Liver (tissue), 9 donors: Measurements from ENCODE around the gene NCAM2. TPM values are rescaled to one million over a fixed set of nuclear protein-coding genes. Genes with fewer than 3 reads are reported as not detected.

Source experiments
- DNase-seq: peaks from one replicate; pipeline ENCODE4 v3.0.0-alpha.2; 2017; ENCODE audit warnings: low spot score
- H3K27ac ChIP-seq, 2 donors: one replicate each; pipeline ENCODE4 v1.7.0; 2013; ENCODE audit warnings: inconsistent platforms in 2 of 2, low read length in 2 of 2, control low read depth in 1 of 2, low read depth in 1 of 2, mild to moderate bottlenecking in 1 of 2
- H3K27me3 ChIP-seq, 4 donors: one replicate each; pipeline versions ENCODE4 v1.6.1 to v1.7.0; 2013; ENCODE audit warnings: low read length in 3 of 4, inconsistent platforms in 1 of 4, mild to moderate bottlenecking in 1 of 4, moderate library complexity in 1 of 4; ENCODE audit not compliant: control insufficient read depth in 4 of 4, insufficient read depth in 4 of 4
- H3K36me3 ChIP-seq, 4 donors: one replicate each; pipeline versions ENCODE4 v1.6.1 to v1.7.0; 2013; ENCODE audit warnings: low read length in 3 of 4, mild to moderate bottlenecking in 3 of 4, low read depth in 1 of 4, moderate library complexity in 1 of 4; ENCODE audit not compliant: control insufficient read depth in 4 of 4, insufficient read depth in 3 of 4
- H3K4me1 ChIP-seq, 4 donors: one replicate each; pipeline versions ENCODE4 v1.6.1 to v1.7.0; 2013; ENCODE audit warnings: low read length in 3 of 4, mild to moderate bottlenecking in 3 of 4, moderate library complexity in 1 of 4; ENCODE audit not compliant: control insufficient read depth in 4 of 4, insufficient read depth in 4 of 4
- H3K4me3 ChIP-seq, 3 donors: one replicate each; pipeline versions ENCODE4 v1.6.1 to v1.7.0; 2013; ENCODE audit warnings: low read length in 3 of 3, control low read depth in 1 of 3, low read depth in 1 of 3, mild to moderate bottlenecking in 1 of 3
- H3K9ac ChIP-seq, 2 donors: one replicate each; pipeline ENCODE4 v1.7.0; 2013; ENCODE audit warnings: low read length in 2 of 2, mild to moderate bottlenecking in 2 of 2, moderate library complexity in 2 of 2, control low read depth in 1 of 2, low read depth in 1 of 2
- H3K9me3 ChIP-seq, 4 donors: one replicate each; pipeline versions ENCODE4 v1.6.1 to v1.7.0; 2013; ENCODE audit warnings: low read length in 3 of 4; ENCODE audit not compliant: control insufficient read depth in 4 of 4
- EGR1 ChIP-seq, 2 donors: IDR thresholded peaks; 2 replicates each; pipeline ENCODE4 v1.6.1; 2016 to 2018; ENCODE audit warnings: antibody characterized with exemption in 2 of 2, low read depth in 2 of 2
- FOXA1 ChIP-seq: IDR thresholded peaks from 2 replicates; pipeline ENCODE4 v1.6.1; 2016; ENCODE audit warnings: antibody characterized with exemption
- FOXA2 ChIP-seq: IDR thresholded peaks from 2 replicates; pipeline ENCODE4 v1.6.1; 2016; ENCODE audit warnings: antibody characterized with exemption
- GABPA ChIP-seq, 2 donors: IDR thresholded peaks in 1 of 2; conservative IDR thresholded peaks in 1 of 2; 2 replicates each; pipeline ENCODE4 v1.6.1; 2016; ENCODE audit warnings: antibody characterized with exemption in 2 of 2, mild to moderate bottlenecking in 1 of 2, moderate library complexity in 1 of 2
- HNF4A ChIP-seq, 2 donors: conservative IDR thresholded peaks; 2 replicates each; pipeline ENCODE4 v1.6.1; 2016; ENCODE audit warnings: antibody characterized with exemption in 2 of 2, mild to moderate bottlenecking in 2 of 2
- HNF4G ChIP-seq: IDR thresholded peaks from 2 replicates; pipeline ENCODE4 v1.6.1; 2016; ENCODE audit warnings: antibody characterized with exemption
- JUND ChIP-seq, 2 donors: IDR thresholded peaks; 2 replicates each; pipeline ENCODE4 v1.6.1; 2016; ENCODE audit warnings: antibody characterized with exemption in 2 of 2
- NR2F2 ChIP-seq: IDR thresholded peaks from 2 replicates; pipeline ENCODE4 v1.6.1; 2016; ENCODE audit warnings: antibody characterized with exemption
- RAD21 ChIP-seq, 2 donors: IDR thresholded peaks; 2 replicates each; pipeline ENCODE4 v1.6.1; 2016; ENCODE audit warnings: antibody characterized with exemption in 2 of 2, mild to moderate bottlenecking in 2 of 2
- RXRA ChIP-seq, 2 donors: IDR thresholded peaks; 2 replicates each; pipeline ENCODE4 v1.6.1; 2017 to 2018; ENCODE audit warnings: antibody characterized with exemption in 2 of 2, mild to moderate bottlenecking in 1 of 2
- SP1 ChIP-seq: IDR thresholded peaks from 2 replicates; pipeline ENCODE4 v1.6.1; 2018; ENCODE audit warnings: antibody characterized with exemption, mild to moderate bottlenecking
- TAF1 ChIP-seq: conservative IDR thresholded peaks from 2 replicates; pipeline ENCODE4 v1.6.1; 2016; ENCODE audit warnings: antibody characterized with exemption, mild to moderate bottlenecking
- YY1 ChIP-seq: IDR thresholded peaks from 2 replicates; pipeline ENCODE4 v1.6.1; 2016; ENCODE audit warnings: antibody characterized with exemption, mild to moderate bottlenecking
- WGBS: extraction: QIAGEN DNeasy Blood & Tissue Kit; methylation state at CpG from one replicate; pipeline ENCODE4 v1.1.7; 2013; 5-methylcytosine and 5-hydroxymethylcytosine counted together
- polyA plus RNA-seq, 2 donors: library from polyadenylated mRNA; stranded (reverse) in 1 of 2; unstranded in 1 of 2; fragments of 200-250 nt in 1 of 2; fragments of >200 nt in 1 of 2; fragmentation: Nextera tagmentation in 1 of 2; extraction: Ambion mirVana in 1 of 2; gene quantifications; one replicate each; pipeline versions ENCODE4 v1.2.1 to v1.2.3, GENCODE V29; 2013 to 2015
- total RNA-seq, 2 donors: library from RNA; depleted of rRNA; stranded (reverse); fragments of >200 nt; gene quantifications; one replicate each; pipeline ENCODE4 v1.2.3, GENCODE V29; 2014
- TF ChIP-seq, protein P1 (sequence below): IDR thresholded peaks from 2 replicates; pipeline ENCODE4 v1.6.1; 2016; ENCODE audit warnings: antibody characterized with exemption, mild to moderate bottlenecking
- TF ChIP-seq, protein P2 (sequence below): IDR thresholded peaks from 2 replicates; pipeline ENCODE4 v1.6.1; 2016; ENCODE audit warnings: antibody characterized with exemption
- TF ChIP-seq, protein P3 (sequence below): IDR thresholded peaks from 2 replicates; pipeline ENCODE4 v1.6.1; 2016; ENCODE audit warnings: antibody characterized with exemption
- TF ChIP-seq, protein P4 (sequence below): IDR thresholded peaks from 2 replicates; pipeline ENCODE4 v1.6.1; 2016; ENCODE audit warnings: antibody characterized with exemption
- TF ChIP-seq, protein P5 (sequence below): fragments of 150-350 bp; IDR thresholded peaks from 2 replicates; pipeline ENCODE4 v1.5.1; 2017; ENCODE audit warnings: improper control_type of control experiment, low read depth, low read length; ENCODE audit not compliant: missing input control
- donor health status: healthy.
- donor health status: healthy.
- donor health status: healthy.
- donor health status: healthy.
- donor health status: healthy.

Gene NCAM2
- total and polyA plus RNA-seq, 4 donors = 0.06 to 0.51 (median 0.24) TPM

DNA sequence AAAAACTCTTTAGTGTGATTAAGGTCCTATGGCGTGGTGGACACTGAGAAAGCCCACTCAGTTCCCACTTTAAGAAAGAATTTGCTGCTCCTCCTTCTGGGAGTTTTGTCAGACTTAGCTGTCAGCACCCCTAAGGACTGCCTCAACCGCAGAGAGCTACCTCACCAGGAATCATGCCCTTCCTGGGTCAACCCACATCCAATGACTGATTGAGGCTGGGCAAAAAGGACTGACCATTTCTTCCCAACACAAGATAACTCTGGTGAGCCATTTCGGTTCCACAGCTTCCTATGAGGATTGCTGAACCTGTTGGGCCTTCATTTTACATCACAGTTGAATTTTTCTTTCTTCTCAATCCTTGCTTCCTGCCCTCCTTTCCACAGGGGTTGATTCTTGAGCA, 197.9 kb downstream of the NCAM2 start:
- Histone ChIP-seq H3K9me3 (no peaks in the 10 kb centered on the region), H3K4me1 (no peaks in the 10 kb centered on the region), H3K9ac (no peak overlapping the region), H3K36me3 (no peaks in the 10 kb centered on the region), H3K27me3 (no peaks in the 10 kb centered on the region), H3K4me3 (no peak overlapping the region), H3K27ac (no peak overlapping the region)
- 61% methylated on average over 3 of the region's 3 CpGs for WGBS
- DNase-seq = no peak
- TF ChIP-seq, protein P1, sequence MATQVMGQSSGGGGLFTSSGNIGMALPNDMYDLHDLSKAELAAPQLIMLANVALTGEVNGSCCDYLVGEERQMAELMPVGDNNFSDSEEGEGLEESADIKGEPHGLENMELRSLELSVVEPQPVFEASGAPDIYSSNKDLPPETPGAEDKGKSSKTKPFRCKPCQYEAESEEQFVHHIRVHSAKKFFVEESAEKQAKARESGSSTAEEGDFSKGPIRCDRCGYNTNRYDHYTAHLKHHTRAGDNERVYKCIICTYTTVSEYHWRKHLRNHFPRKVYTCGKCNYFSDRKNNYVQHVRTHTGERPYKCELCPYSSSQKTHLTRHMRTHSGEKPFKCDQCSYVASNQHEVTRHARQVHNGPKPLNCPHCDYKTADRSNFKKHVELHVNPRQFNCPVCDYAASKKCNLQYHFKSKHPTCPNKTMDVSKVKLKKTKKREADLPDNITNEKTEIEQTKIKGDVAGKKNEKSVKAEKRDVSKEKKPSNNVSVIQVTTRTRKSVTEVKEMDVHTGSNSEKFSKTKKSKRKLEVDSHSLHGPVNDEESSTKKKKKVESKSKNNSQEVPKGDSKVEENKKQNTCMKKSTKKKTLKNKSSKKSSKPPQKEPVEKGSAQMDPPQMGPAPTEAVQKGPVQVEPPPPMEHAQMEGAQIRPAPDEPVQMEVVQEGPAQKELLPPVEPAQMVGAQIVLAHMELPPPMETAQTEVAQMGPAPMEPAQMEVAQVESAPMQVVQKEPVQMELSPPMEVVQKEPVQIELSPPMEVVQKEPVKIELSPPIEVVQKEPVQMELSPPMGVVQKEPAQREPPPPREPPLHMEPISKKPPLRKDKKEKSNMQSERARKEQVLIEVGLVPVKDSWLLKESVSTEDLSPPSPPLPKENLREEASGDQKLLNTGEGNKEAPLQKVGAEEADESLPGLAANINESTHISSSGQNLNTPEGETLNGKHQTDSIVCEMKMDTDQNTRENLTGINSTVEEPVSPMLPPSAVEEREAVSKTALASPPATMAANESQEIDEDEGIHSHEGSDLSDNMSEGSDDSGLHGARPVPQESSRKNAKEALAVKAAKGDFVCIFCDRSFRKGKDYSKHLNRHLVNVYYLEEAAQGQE = no peak
- TF ChIP-seq, protein P2, sequence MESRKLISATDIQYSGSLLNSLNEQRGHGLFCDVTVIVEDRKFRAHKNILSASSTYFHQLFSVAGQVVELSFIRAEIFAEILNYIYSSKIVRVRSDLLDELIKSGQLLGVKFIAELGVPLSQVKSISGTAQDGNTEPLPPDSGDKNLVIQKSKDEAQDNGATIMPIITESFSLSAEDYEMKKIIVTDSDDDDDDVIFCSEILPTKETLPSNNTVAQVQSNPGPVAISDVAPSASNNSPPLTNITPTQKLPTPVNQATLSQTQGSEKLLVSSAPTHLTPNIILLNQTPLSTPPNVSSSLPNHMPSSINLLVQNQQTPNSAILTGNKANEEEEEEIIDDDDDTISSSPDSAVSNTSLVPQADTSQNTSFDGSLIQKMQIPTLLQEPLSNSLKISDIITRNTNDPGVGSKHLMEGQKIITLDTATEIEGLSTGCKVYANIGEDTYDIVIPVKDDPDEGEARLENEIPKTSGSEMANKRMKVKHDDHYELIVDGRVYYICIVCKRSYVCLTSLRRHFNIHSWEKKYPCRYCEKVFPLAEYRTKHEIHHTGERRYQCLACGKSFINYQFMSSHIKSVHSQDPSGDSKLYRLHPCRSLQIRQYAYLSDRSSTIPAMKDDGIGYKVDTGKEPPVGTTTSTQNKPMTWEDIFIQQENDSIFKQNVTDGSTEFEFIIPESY = no peak
- no peak for TF ChIP-seq HNF4G
- TF ChIP-seq, protein P3, sequence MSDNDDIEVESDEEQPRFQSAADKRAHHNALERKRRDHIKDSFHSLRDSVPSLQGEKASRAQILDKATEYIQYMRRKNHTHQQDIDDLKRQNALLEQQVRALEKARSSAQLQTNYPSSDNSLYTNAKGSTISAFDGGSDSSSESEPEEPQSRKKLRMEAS = no peak

DNA sequence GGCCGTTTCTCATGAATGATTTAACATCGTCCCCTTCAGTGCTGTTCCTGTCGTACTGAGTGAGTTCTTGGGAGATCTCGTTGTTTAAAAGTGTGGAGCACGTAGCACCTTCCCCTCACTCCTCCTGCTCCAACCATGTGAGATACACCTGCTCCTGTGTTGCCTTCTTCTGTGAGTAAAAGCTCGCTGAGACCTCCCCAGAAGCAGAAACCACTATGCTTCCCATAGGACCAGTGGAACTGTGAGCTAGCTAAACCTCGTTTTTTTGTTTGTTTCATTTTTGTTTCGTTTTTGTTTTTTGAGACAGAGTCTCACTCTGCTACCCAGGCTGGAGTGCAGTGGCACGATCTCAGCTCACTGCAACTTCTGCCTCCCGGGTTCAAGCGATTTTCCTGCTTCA, 198.6 kb downstream of the NCAM2 start:
- 71% methylated on average over 11 of the region's 11 CpGs for WGBS
- DNase-seq = no peak
- Histone ChIP-seq H3K36me3 (no peaks in the 10 kb centered on the region), H3K9ac (no peak overlapping the region), H3K4me3 (no peak overlapping the region), H3K4me1 (no peaks in the 10 kb centered on the region), H3K9me3 (no peaks in the 10 kb centered on the region), H3K27me3 (no peaks in the 10 kb centered on the region), H3K27ac (no peak overlapping the region)
- TF ChIP-seq FOXA2 (no peak), HNF4G (no peak), NR2F2 (no peak), JUND (IDR thresholded peaks at IDR 0.05) (no peak), TAF1 (no peak), FOXA1 (no peak), YY1 (no peak), RXRA (IDR thresholded peaks at IDR 0.05) (no peak), RAD21 (IDR thresholded peaks at IDR 0.05) (no peak), EGR1 (IDR thresholded peaks at IDR 0.05; ENCODE audit: low read depth in 2 of 2) (no peak), HNF4A (conservative IDR thresholded peaks at IDR 0.05) (no peak), GABPA (IDR thresholded peaks at IDR 0.05 in 1 of 2, conservative IDR thresholded peaks at IDR 0.05 in 1 of 2) (no peak), SP1 (no peak)
- TF ChIP-seq, protein P2 = no peak
- TF ChIP-seq, protein P1 = no peak
- TF ChIP-seq, protein P4, sequence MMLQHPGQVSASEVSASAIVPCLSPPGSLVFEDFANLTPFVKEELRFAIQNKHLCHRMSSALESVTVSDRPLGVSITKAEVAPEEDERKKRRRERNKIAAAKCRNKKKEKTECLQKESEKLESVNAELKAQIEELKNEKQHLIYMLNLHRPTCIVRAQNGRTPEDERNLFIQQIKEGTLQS = no peak
- TF ChIP-seq, protein P5, sequence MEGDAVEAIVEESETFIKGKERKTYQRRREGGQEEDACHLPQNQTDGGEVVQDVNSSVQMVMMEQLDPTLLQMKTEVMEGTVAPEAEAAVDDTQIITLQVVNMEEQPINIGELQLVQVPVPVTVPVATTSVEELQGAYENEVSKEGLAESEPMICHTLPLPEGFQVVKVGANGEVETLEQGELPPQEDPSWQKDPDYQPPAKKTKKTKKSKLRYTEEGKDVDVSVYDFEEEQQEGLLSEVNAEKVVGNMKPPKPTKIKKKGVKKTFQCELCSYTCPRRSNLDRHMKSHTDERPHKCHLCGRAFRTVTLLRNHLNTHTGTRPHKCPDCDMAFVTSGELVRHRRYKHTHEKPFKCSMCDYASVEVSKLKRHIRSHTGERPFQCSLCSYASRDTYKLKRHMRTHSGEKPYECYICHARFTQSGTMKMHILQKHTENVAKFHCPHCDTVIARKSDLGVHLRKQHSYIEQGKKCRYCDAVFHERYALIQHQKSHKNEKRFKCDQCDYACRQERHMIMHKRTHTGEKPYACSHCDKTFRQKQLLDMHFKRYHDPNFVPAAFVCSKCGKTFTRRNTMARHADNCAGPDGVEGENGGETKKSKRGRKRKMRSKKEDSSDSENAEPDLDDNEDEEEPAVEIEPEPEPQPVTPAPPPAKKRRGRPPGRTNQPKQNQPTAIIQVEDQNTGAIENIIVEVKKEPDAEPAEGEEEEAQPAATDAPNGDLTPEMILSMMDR = no peak
- TF ChIP-seq, protein P3 = no peak
